K562 (cell line): Measurements from ENCODE around the gene CD99L2. TPM values are rescaled to one million over a fixed set of nuclear protein-coding genes. Genes with fewer than 3 reads are reported as not detected.

Source experiments
- ATAC-seq: fragments of 200-7000 bp; cut with Tn5 transposase; 3 replicates; pipeline ENCODE4 v1.9.1; 2020; ENCODE audit warnings: moderate library complexity
- BruUV-seq: library from RNA; stranded (reverse); fragments of 400-500 nt; replicated peaks from 2 replicates; lab custom pipeline; 2021; lab: Mats Ljungman, UMichigan
- CTCF ChIA-PET: fragments of 300-600 bp; formaldehyde crosslinking; extraction: SDS; loops from one replicate; lab custom pipeline; 2021; ENCODE audit warnings: low intra/inter-chr PET ratio; lab: Yijun Ruan, JAX
- POLR2A ChIA-PET: fragments of 300-600, 350-650 bp; sonication (Branson Sonifier 250); formaldehyde crosslinking; extraction: SDS; loops from one replicate; lab custom pipeline; 2021; ENCODE audit warnings: antibody characterized with exemption, inconsistent platforms; lab: Yijun Ruan, JAX
- DNase-seq, 4 experiments: peaks; one replicate each; pipeline versions ENCODE4 v3.0.0 to v3.0.0-alpha.2; 2011 to 2018; ENCODE audit warnings: low spot score in 3 of 4, mixed read lengths in 3 of 4; ENCODE audit errors: extremely low read depth in 1 of 4
- FAIRE-seq: peaks from 2 replicates; lab custom pipeline; 2011; peaks lifted over from hg19 to GRCh38; lab: Jason Lieb, UNC
- H2AFZ ChIP-seq: 2 replicates; pipeline ENCODE4 v1.6.0; 2011; ENCODE audit warnings: low read depth, low read length, control low read depth, inconsistent platforms
- H3K27ac ChIP-seq: fragments of 200-600 bp; 3 replicates; pipeline ENCODE4 v1.8.0; 2011; ENCODE audit warnings: low read depth, mild to moderate bottlenecking, control low read depth, inconsistent platforms, low read length, moderate library complexity, mixed read lengths; ENCODE audit errors: extremely low read depth
- H3K27me3 ChIP-seq, 2 experiments: fragments of 300-600 bp in 1 of 2; 2 replicates in 1 of 2; 3 replicates in 1 of 2; pipeline versions ENCODE4 v1.6.0 to v1.8.0; 2011; ENCODE audit warnings: inconsistent platforms in 2 of 2, low read length in 2 of 2, mild to moderate bottlenecking in 1 of 2, mixed read lengths in 1 of 2, moderate library complexity in 1 of 2; ENCODE audit not compliant: control insufficient read depth in 2 of 2, insufficient read depth in 2 of 2
- H3K36me3 ChIP-seq: fragments of 300-600 bp; 3 replicates; pipeline ENCODE4 v1.8.0; 2011; ENCODE audit warnings: mild to moderate bottlenecking, low read length, inconsistent platforms; ENCODE audit not compliant: control insufficient read depth, insufficient read depth
- H3K4me1 ChIP-seq, 2 experiments: fragments of 200-600 bp in 1 of 2; replicated peaks in 1 of 2; 2 replicates in 1 of 2; 3 replicates in 1 of 2; pipeline versions ENCODE4 v1.5.1 to v1.8.0; 2011; ENCODE audit warnings: inconsistent platforms in 2 of 2, low read length in 2 of 2, mild to moderate bottlenecking in 1 of 2, mixed read lengths in 1 of 2, moderate library complexity in 1 of 2; ENCODE audit not compliant: control insufficient read depth in 2 of 2, insufficient read depth in 2 of 2
- H3K4me2 ChIP-seq: 2 replicates; pipeline ENCODE4 v1.6.1; 2011; ENCODE audit warnings: low read length, control low read depth, inconsistent platforms, mixed read lengths; ENCODE audit not compliant: insufficient read depth
- H3K4me3 ChIP-seq: fragments of 200-600 bp; sonication (generic), shearing (Covaris generic); 2 replicates; pipeline ENCODE4 v1.5.1; 2016; ENCODE audit warnings: control low read depth, inconsistent platforms
- H3K79me2 ChIP-seq: fragments of 200-600 bp; 3 replicates; pipeline ENCODE4 v1.8.0; 2011; ENCODE audit warnings: low read length, inconsistent platforms; ENCODE audit not compliant: control insufficient read depth, insufficient read depth
- H3K9ac ChIP-seq, 2 experiments: 2 replicates each; pipeline versions ENCODE4 v1.6.0 to v1.6.1; 2011; ENCODE audit warnings: low read depth in 2 of 2, low read length in 2 of 2, control low read depth in 1 of 2, inconsistent platforms in 1 of 2, mild to moderate bottlenecking in 1 of 2, mixed read lengths in 1 of 2; ENCODE audit not compliant: insufficient read depth in 1 of 2
- H3K9me1 ChIP-seq: one replicate; pipeline ENCODE4 v1.6.0; 2011; ENCODE audit warnings: inconsistent platforms, mild to moderate bottlenecking, low read length, moderate library complexity; ENCODE audit not compliant: control insufficient read depth, insufficient read depth
- H3K9me3 ChIP-seq: replicated peaks from 2 replicates; pipeline ENCODE4 v1.5.1; 2011; ENCODE audit warnings: low read depth, low read length, inconsistent platforms; ENCODE audit not compliant: control insufficient read depth, insufficient read depth
- H4K20me1 ChIP-seq: replicated peaks from 2 replicates; pipeline ENCODE4 v1.6.1; 2011; ENCODE audit warnings: low read length, inconsistent platforms, mixed read lengths; ENCODE audit not compliant: control insufficient read depth, insufficient read depth
- CBFA2T2 ChIP-seq: fragments of 450-650 bp; conservative IDR thresholded peaks from 2 replicates; pipeline ENCODE4 v1.6.1; 2017; ENCODE audit warnings: mild to moderate bottlenecking
- CBFA2T3 ChIP-seq: fragments of 450-650 bp; IDR thresholded peaks from 2 replicates; pipeline ENCODE4 v1.6.1; 2017
- CC2D1A ChIP-seq: fragments of 450-650 bp; IDR thresholded peaks from 2 replicates; pipeline ENCODE4 v1.6.1; 2017; ENCODE audit warnings: mild to moderate bottlenecking
- DPF2 ChIP-seq: fragments of 450-650 bp; IDR thresholded peaks from 2 replicates; pipeline ENCODE4 v1.6.1; 2016
- EP300 ChIP-seq: IDR thresholded peaks from 2 replicates; pipeline ENCODE4 v1.6.1; 2012; ENCODE audit warnings: low read length, improper control_type of control experiment
- GABPA ChIP-seq: fragments of 200-800 bp; sonication (Bioruptor generic); conservative IDR thresholded peaks from 2 replicates; pipeline ENCODE4 v1.6.1; 2016; ENCODE audit warnings: low read depth, missing genetic modification characterization, missing compliant biosample characterization
- GMEB1 ChIP-seq: fragments of 250-450 bp; sonication (Bioruptor Pico); IDR thresholded peaks from 2 replicates; pipeline ENCODE4 v1.4.0; 2020; ENCODE audit warnings: mild to moderate bottlenecking
- MCM5 ChIP-seq: fragments of 450-650 bp; IDR thresholded peaks from 2 replicates; pipeline ENCODE4 v1.6.1; 2016; ENCODE audit warnings: low read depth
- MEIS2 ChIP-seq: fragments of 450-650 bp; IDR thresholded peaks from 2 replicates; pipeline ENCODE4 v1.6.1; 2014; ENCODE audit warnings: mild to moderate bottlenecking; ENCODE audit not compliant: partially characterized antibody
- MTA2 ChIP-seq: fragments of 450-650 bp; IDR thresholded peaks from 2 replicates; pipeline ENCODE4 v1.6.1; 2016; ENCODE audit warnings: low read depth
- NCOR1 ChIP-seq: fragments of 450-650 bp; IDR thresholded peaks from 2 replicates; pipeline ENCODE4 v1.6.1; 2016; ENCODE audit warnings: mild to moderate bottlenecking, moderate library complexity
- POU5F1 ChIP-seq: fragments of 150-350 bp; IDR thresholded peaks from 2 replicates; pipeline ENCODE4 v1.6.1; 2014; ENCODE audit warnings: borderline replicate concordance, low read length, low read depth, mild to moderate bottlenecking; ENCODE audit not compliant: partially characterized antibody
- PRDM10 ChIP-seq: fragments of 450-650 bp; IDR thresholded peaks from 2 replicates; pipeline ENCODE4 v1.6.1; 2018; ENCODE audit not compliant: partially characterized antibody
- RBM17 ChIP-seq: fragments of 200-400 bp; formaldehyde crosslinking; IDR thresholded peaks from 2 replicates; pipeline ENCODE4 v1.6.1; 2017; ENCODE audit warnings: low read depth, mild to moderate bottlenecking, low read length, borderline replicate concordance
- SMARCA4 ChIP-seq: fragments of 450-650 bp; IDR thresholded peaks from 2 replicates; pipeline ENCODE4 v1.6.1; 2016
- SPI1 ChIP-seq: IDR thresholded peaks from 2 replicates; pipeline ENCODE4 v1.6.1; 2011; ENCODE audit warnings: low read depth, low read length, control low read depth, borderline replicate concordance
- TAL1 ChIP-seq: fragments of 450-650 bp; IDR thresholded peaks from 2 replicates; pipeline ENCODE4 v1.6.1; 2016; ENCODE audit warnings: mild to moderate bottlenecking
- TCF3 ChIP-seq: sonication (generic); formaldehyde crosslinking; IDR thresholded peaks from 2 replicates; pipeline ENCODE4 v1.4.0; 2020; ENCODE audit warnings: mild to moderate bottlenecking, missing genetic modification reagents
- ZNF707 ChIP-seq: fragments of 250-450 bp; sonication (Bioruptor Pico); conservative IDR thresholded peaks from 2 replicates; pipeline ENCODE4 v1.8.0; 2022; ENCODE audit warnings: inconsistent platforms, mild to moderate bottlenecking, moderate library complexity
- ZNF717 ChIP-seq: fragments of 250-450 bp; sonication (Bioruptor Pico); IDR thresholded peaks from 2 replicates; pipeline ENCODE4 v1.5.0; 2021
- ZNF766 ChIP-seq: fragments of 200-800 bp; sonication (Bioruptor generic); conservative IDR thresholded peaks from 2 replicates; pipeline ENCODE4 v1.6.1; 2016; ENCODE audit warnings: missing genetic modification characterization, missing compliant biosample characterization
- ZNF785 ChIP-seq: fragments of 250-450 bp; sonication (Bioruptor Pico); IDR thresholded peaks from 2 replicates; pipeline ENCODE4 v1.4.0; 2020; ENCODE audit warnings: mild to moderate bottlenecking
- WGBS: fragments of 100-300 bp; shearing (Covaris generic); methylation state at CpG from one replicate; pipeline ENCODE4 v1.1.6; 2016; ENCODE audit warnings: low coverage, mixed read lengths; ENCODE audit not compliant: insufficient coverage; ENCODE audit errors: missing lambda C conversion rate; 5-methylcytosine and 5-hydroxymethylcytosine counted together
- in situ Hi-C: fragments of 300-500 bp; cut with MboI; formaldehyde crosslinking; loops from 4 replicates; pipeline ENCODE4 v1.15.0; 2018; ENCODE audit warnings: inconsistent platforms, mixed read lengths
- intact Hi-C: fragments of 100-400 bp; cut with micrococcal nuclease; formaldehyde crosslinking; loops from 2 replicates; pipeline ENCODE4 v1.14.2; 2022
- polyA plus RNA-seq, 8 experiments: library from polyadenylated mRNA; depleted of rRNA in 4 of 8; stranded (reverse) in 5 of 8; unstranded in 3 of 8; fragments of >200 nt; fragmentation: Nextera tagmentation in 2 of 8; fragmentation: Illumina TruSeq in 1 of 8; extraction: Ambion mirVana in 2 of 8; extraction: Trizol in 1 of 8; gene quantifications; 2 replicates each; pipeline versions ENCODE4 v1.2.1 to v1.2.3, GENCODE V29; 2011 to 2014; ENCODE audit warnings: inconsistent platforms in 1 of 8, missing spikeins in 1 of 8
- total RNA-seq, 7 experiments: library from RNA; depleted of rRNA in 6 of 7; stranded (reverse); fragments of >200 nt in 6 of 7; fragmentation: Illumina TruSeq in 2 of 7; extraction: Trizol in 2 of 7; gene quantifications; 2 replicates each; pipeline versions ENCODE4 v1.2.1 to v1.2.3, GENCODE V29; 2011 to 2021; ENCODE audit warnings: low replicate concordance in 1 of 7

CD99L2 gene
- total and polyA plus RNA-seq, 9 of the 15 experiments (the other 6 are each of a cell fraction or from before 2014, with no cell fraction given): 0.76 to 19.0 (median 11.9) TPM

DNA sequence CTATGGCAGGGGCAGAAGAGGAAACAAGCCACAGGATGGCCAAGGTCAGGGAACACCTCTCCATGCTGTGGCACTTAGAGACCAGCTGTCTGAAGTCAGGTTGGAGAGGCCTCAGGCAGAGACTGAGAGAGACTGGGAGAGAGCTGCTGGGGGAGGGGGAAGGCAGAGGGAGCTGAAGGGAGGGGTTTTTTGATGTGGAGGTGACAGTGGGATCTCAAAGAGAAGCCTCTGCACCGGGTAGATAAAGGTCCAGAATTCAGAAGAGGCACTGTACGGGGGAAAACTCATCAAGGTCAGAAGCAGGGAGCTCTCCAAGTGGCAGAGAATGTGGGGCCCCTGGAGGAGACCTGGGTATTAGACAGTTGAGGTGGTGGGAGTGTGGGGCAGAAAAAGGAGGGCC, 43.1 kb upstream of the CD99L2 start:
- Histone ChIP-seq H2AFZ (peak overlapping the region; percentile 93), H3K79me2 (no peaks in the 10 kb centered on the region), H3K9ac (peak overlapping the region; percentile 62 to 86), H3K4me2 (peak overlapping the region; percentile 65), H3K9me3 (no peaks in the 10 kb centered on the region), H3K9me1 (no peaks in the 10 kb centered on the region), H3K27ac (peak overlapping the region; percentile 66), H3K27me3 (no peaks in the 10 kb centered on the region), H3K4me3 (no peak overlapping the region), H3K4me1 (peaks cover 22 to 26% of the 10 kb centered on the region in 2 experiments; a peak in 4 of 5 replicates), H4K20me1 (no peaks in the 10 kb centered on the region), H3K36me3 (no peaks in the 10 kb centered on the region)
- intact Hi-C loops (no loop called here), in situ Hi-C loops (no loop called here)
- peak; percentile 79 for FAIRE-seq
- BruUV-seq: no TSS peak
- peak; percentile 85 for ATAC-seq
- peak; percentile 40 to 79 (median 62) for DNase-seq
- ChIA-PET CTCF (no interaction called here), POLR2A (interaction anchor here (0.7 kb wide), 1 partner anchor 70 kb away, joined by 3 read pairs; no protein-coding TSS in a partner anchor)
- 6% methylated on average over 2 of the region's 2 CpGs for WGBS
- TF ChIP-seq DPF2: peak; percentile 59
- no peak for TF ChIP-seq SPI1
- no peak for TF ChIP-seq ZNF707 (CRISPR knock-in tag)
- TF ChIP-seq NCOR1: peak; percentile 68
- peak; percentile 48 for TF ChIP-seq PRDM10
- no peak for TF ChIP-seq GMEB1 (CRISPR knock-in tag)
- peak; percentile 50 for TF ChIP-seq TCF3
- TF ChIP-seq EP300: 0 out of 2 replicates have a peak, but pooled peaks have one; percentile 9
- no peak for TF ChIP-seq GABPA (tag)
- TF ChIP-seq CC2D1A: peak; percentile 22; the same call in 1 of the 2 replicates
- TF ChIP-seq TAL1: peak; percentile 57; the same call in 1 of the 2 replicates
- no peak for TF ChIP-seq ZNF766 (CRISPR knock-in tag)
- TF ChIP-seq SMARCA4: peak; percentile 31; the same call in 1 of the 2 replicates
- TF ChIP-seq RBM17: no peak
- TF ChIP-seq CBFA2T3: peak; percentile 73
- TF ChIP-seq MCM5: no peak
- TF ChIP-seq MTA2: peak; percentile 41
- TF ChIP-seq ZNF785 (CRISPR knock-in tag): no peak
- TF ChIP-seq POU5F1: no peak
- peak; percentile 54 for TF ChIP-seq CBFA2T2
- no peak for TF ChIP-seq ZNF717 (CRISPR knock-in tag)
- peak; percentile 37 for TF ChIP-seq MEIS2
